OCI-LY3 (cell line): ENCODE measurements around the gene HES2.
"Not testable (repeated sequence)": the region's sequence is repeated elsewhere in the genome, so short reads cannot be mapped to it uniquely, and the experiment has no call there.

Experiments
- H2AFZ ChIP-seq: fragments of 200-600, 300-600 bp; shearing (Covaris generic); 2 replicates; pipeline ENCODE4 v1.6.0; 2014; ENCODE audit warnings: antibody characterized with exemption, low read depth, low read length
- H3K27ac ChIP-seq: fragments of 200-600, 300-600 bp; sonication (generic); 2 replicates; pipeline ENCODE4 v1.5.1; 2014; ENCODE audit warnings: mild to moderate bottlenecking, low read length, moderate library complexity, mixed read lengths
- H3K27me3 ChIP-seq: fragments of 200-600, 300-600 bp; sonication (generic); 2 replicates; pipeline ENCODE4 v1.6.1; 2014; ENCODE audit warnings: low read depth, low read length, mixed read lengths
- H3K36me3 ChIP-seq: fragments of 200-600, 300-600 bp; sonication (generic); replicated peaks from 2 replicates; pipeline ENCODE3; 2014; ENCODE audit warnings: low read depth, low read length, mixed read lengths
- H3K4me1 ChIP-seq: fragments of 300-600, 200-600 bp; sonication (generic); 2 replicates; pipeline ENCODE4 v1.6.1; 2014; ENCODE audit warnings: low read length, mixed read lengths
- H3K4me2 ChIP-seq: fragments of 200-600, 300-600 bp; sonication (generic); 2 replicates; pipeline ENCODE4 v1.6.1; 2014; ENCODE audit warnings: low read length, mixed read lengths
- H3K4me3 ChIP-seq: fragments of 300-600, 200-600 bp; sonication (generic); 2 replicates; pipeline ENCODE4 v1.5.1; 2014; ENCODE audit warnings: antibody characterized with exemption, mild to moderate bottlenecking, low read length, moderate library complexity
- H3K79me2 ChIP-seq: fragments of 300-600, 200-600 bp; shearing (Covaris generic); 2 replicates; pipeline ENCODE4 v1.6.1; 2014; ENCODE audit warnings: mild to moderate bottlenecking, low read length, mixed read lengths
- H3K9ac ChIP-seq: fragments of 300-600, 200-600 bp; shearing (Covaris generic); 2 replicates; pipeline ENCODE4 v1.6.0; 2014; ENCODE audit warnings: mild to moderate bottlenecking, low read length, moderate library complexity
- H3K9me3 ChIP-seq: fragments of 200-600, 300-600 bp; shearing (Covaris generic); 2 replicates; pipeline ENCODE4 v1.6.1; 2014; ENCODE audit warnings: low read length, mixed read lengths; ENCODE audit not compliant: insufficient read depth
- H4K20me1 ChIP-seq: fragments of 200-600, 300-600 bp; sonication (generic); 2 replicates; pipeline ENCODE4 v1.6.1; 2016; ENCODE audit warnings: low read length, mixed read lengths; ENCODE audit not compliant: insufficient read depth
- EZH2phosphoT487 ChIP-seq: fragments of 200-600 bp; shearing (Covaris generic); IDR thresholded peaks from 2 replicates; pipeline ENCODE4 v1.6.1; 2018; ENCODE audit warnings: antibody characterized with exemption, mixed run types, low read depth
- TF ChIP-seq, protein P1 (sequence below): fragments of 200-600, 300-600 bp; sonication (generic); IDR thresholded peaks from 2 replicates; pipeline ENCODE4 v1.5.1; 2014; ENCODE audit warnings: antibody characterized with exemption, low read length, low read depth

HES2 gene

GRCh38 chr1:6435129-6435528, 15.4 kb upstream of the HES2 start:
- Histone ChIP-seq H3K9ac (no peak overlapping the region), H2AFZ (no peak overlapping the region), H3K4me3 (no peak overlapping the region), H3K4me1 (no peaks in the 10 kb centered on the region), H3K4me2 (no peak overlapping the region), H3K36me3 (no peaks in the 10 kb centered on the region), H3K27ac (no peak overlapping the region), H4K20me1 (no peaks in the 10 kb centered on the region), H3K79me2 (no peaks in the 10 kb centered on the region), H3K27me3 (no peaks in the 10 kb centered on the region), H3K9me3 (no peaks in the 10 kb centered on the region)
- TF ChIP-seq EZH2phosphoT487: no peak
- TF ChIP-seq, protein P1, sequence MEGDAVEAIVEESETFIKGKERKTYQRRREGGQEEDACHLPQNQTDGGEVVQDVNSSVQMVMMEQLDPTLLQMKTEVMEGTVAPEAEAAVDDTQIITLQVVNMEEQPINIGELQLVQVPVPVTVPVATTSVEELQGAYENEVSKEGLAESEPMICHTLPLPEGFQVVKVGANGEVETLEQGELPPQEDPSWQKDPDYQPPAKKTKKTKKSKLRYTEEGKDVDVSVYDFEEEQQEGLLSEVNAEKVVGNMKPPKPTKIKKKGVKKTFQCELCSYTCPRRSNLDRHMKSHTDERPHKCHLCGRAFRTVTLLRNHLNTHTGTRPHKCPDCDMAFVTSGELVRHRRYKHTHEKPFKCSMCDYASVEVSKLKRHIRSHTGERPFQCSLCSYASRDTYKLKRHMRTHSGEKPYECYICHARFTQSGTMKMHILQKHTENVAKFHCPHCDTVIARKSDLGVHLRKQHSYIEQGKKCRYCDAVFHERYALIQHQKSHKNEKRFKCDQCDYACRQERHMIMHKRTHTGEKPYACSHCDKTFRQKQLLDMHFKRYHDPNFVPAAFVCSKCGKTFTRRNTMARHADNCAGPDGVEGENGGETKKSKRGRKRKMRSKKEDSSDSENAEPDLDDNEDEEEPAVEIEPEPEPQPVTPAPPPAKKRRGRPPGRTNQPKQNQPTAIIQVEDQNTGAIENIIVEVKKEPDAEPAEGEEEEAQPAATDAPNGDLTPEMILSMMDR: no peak

- Histone ChIP-seq H3K9ac (no peak overlapping the region), H3K27me3 (no peaks in the 10 kb centered on the region), H3K4me1 (no peaks in the 10 kb centered on the region), H3K36me3 (no peaks in the 10 kb centered on the region), H2AFZ (no peak overlapping the region), H3K27ac (no peak overlapping the region), H3K4me3 (no peak overlapping the region), H3K9me3 (no peaks in the 10 kb centered on the region), H4K20me1 (no peaks in the 10 kb centered on the region), H3K4me2 (no peak overlapping the region), H3K79me2 (no peaks in the 10 kb centered on the region)
- TF ChIP-seq EZH2phosphoT487: no peak
- TF ChIP-seq, protein P1: no peak
Measured at GRCh38 chr1:6434186-6434585, 14.5 kb upstream of the HES2 start.

GRCh38 chr1:6431645-6432579, 12.2 kb upstream of the HES2 start:
- H3K4me3 ChIP-seq, H4K20me1 ChIP-seq, H3K79me2 ChIP-seq, H3K9ac ChIP-seq, H3K27ac ChIP-seq, H3K36me3 ChIP-seq, H2AFZ ChIP-seq, H3K4me2 ChIP-seq, H3K27me3 ChIP-seq, H3K9me3 ChIP-seq: not testable (repeated sequence)
- H3K4me1 ChIP-seq: peaks cover 16% of the 10 kb centered on the region

DNA sequence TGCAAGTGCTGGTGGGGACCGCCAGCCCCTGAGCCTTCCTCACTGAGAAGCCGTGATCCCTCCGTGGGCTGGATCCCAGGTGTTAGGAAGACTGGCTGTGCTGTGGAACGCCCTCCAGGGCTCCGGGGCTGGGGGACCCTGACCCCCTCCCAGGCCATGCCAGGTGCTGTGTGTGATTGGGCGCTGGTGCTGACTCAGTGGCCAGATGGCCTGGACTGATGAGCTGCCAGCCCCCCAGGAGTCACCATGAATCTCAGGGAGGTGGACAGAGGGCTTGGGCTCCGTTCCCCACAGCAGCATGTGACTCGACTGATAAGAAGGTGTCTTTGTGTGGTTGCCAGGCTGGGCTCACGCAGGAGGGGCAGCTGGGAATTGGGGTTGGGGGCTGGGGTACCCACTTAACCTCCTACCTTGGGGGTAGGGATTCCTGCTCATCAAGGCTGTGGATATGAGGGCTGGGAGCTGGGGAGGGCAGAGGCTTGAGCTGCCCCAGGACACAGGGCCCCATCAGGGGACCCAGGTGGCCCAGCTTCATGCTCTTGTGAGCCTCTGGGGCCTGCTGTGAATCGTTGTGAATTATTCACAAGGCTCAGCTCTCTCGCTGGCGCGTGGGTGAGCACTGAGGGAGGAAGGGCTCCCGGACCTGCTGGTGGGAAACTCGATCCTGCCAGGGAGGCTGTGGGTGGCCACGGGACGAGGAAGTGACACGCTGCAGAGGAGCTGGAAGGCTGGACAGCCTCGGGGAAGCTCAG, 10.1 kb upstream of the HES2 start:
- not testable (repeated sequence) for H4K20me1 ChIP-seq, H3K4me2 ChIP-seq, H3K4me3 ChIP-seq, H3K36me3 ChIP-seq, H3K9me3 ChIP-seq, H3K9ac ChIP-seq, H3K27me3 ChIP-seq, H2AFZ ChIP-seq, H3K79me2 ChIP-seq, H3K27ac ChIP-seq
- peaks cover 16% of the 10 kb centered on the region for H3K4me1 ChIP-seq

DNA sequence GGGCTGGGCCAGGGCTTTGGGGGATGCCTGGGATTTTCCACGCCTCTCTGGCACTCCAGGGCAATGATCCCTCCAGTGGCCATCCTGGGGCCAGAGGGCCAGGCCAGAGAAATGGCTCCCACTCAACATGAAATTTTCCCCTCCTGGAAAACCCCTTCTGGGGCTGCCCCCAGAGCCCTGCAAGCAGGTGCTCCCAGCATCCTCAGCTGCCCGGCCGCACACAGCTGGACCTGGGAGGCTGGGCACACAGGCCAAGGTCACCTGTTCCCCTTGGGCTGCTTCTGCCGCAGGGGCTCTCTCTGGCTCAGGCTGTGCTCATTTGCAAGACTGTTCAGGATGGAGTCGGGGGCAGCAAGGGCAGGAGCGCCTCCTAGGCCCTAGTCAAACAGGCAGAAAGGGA, 8.7 kb upstream of the HES2 start:
- peaks cover 16% of the 10 kb centered on the region for H3K4me1 ChIP-seq
- H3K9me3 ChIP-seq, H2AFZ ChIP-seq, H4K20me1 ChIP-seq, H3K27ac ChIP-seq, H3K9ac ChIP-seq, H3K27me3 ChIP-seq, H3K4me2 ChIP-seq, H3K79me2 ChIP-seq, H3K36me3 ChIP-seq, H3K4me3 ChIP-seq: not testable (repeated sequence)
